ENCODE results near the gene CACNA1I.

Gene CACNA1I

DNA sequence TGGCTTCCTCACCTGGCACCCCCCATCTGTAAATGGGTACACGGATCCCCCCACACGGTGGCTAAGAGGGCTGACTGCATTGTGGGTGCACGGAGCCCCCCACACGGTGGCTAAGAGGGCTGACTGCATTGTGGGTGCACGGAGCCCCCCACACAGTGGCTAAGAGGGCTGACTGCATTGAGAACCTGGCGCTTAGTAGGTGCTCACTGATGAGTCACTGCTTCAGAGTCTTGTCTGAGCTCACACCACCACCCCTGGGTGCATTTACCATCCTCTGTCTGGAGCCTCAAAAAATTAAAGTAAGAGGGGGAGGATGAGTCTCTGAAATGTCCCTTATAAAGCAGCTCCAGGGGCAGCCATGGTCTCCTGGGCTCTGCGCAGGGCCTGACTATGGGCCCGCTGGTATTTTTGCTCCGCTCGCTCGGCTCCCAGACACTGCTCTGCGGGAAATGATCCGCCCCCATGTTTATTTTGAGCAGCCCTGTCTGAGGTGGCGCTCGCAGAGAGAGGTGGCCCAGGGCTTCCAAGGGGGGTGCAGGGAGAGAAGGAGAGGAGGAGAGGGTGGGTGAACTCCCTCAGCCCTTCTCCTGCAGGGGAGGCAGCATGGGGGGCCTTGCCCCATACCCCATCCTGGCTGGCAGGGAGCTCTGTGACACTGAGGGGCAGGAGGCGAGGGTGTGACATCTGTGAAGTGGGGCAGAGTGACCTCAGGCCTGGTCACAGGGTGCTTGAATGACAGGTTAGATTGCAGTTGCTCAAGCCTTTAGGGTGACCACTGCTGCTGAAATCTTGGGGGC is 82.6 kb downstream of the CACNA1I start:
- no peak for DNase-seq

DNA sequence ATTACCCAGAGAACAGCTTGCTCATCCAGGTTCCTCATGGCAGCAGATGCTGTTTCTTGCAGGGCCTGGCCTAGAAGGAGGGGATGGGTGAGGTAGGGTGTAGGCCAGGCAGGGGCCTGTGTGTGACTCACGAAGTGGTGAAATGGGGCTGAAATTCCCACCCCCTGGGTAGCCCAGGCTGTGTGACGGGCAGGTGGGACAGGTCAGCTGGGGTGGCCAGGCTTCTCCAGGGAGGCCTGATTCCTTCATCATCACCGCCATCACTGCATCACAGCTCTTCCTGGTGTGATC is 83.2 kb downstream of the CACNA1I start:
- DNase-seq: no peak

DNA sequence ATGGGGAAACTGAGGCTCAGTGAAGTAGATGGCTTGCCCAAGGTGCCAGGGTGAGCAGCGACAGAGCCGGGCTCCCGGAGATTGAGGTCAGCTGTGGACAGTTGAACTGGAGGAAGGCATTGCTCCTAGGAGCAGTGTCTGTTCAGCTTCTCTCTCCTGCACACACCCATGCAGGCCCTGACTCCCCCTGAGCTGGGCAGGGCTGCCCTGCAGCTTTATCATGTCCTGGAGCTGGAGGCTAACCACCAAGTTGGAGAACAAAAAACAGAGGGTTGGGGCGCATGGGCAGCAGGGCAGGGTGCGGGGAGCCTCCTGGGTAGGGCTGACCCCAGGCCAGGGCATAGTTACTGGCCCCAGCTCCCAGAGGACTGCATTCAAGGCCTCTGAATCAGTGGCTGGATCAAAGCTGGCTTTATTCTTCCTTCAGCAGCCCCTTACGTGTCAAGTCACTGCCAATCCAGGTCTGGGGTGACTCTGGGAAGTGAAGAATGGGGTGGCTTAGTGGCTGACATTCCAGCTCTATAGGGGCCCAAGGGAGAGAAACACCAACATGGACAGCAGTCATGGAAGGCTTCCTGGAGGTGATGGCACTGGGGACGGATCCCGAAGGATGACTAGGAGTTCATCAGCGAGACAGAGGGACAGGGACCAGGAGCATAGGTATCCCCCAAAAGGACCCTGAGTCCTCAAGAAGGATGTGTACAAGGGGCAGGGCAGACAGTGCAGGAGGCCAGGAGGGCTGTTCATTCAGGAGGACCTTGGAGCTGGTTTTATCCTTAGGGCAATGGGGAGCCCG is 83.8 kb downstream of the CACNA1I start:
- DNase-seq: no peak

DNA sequence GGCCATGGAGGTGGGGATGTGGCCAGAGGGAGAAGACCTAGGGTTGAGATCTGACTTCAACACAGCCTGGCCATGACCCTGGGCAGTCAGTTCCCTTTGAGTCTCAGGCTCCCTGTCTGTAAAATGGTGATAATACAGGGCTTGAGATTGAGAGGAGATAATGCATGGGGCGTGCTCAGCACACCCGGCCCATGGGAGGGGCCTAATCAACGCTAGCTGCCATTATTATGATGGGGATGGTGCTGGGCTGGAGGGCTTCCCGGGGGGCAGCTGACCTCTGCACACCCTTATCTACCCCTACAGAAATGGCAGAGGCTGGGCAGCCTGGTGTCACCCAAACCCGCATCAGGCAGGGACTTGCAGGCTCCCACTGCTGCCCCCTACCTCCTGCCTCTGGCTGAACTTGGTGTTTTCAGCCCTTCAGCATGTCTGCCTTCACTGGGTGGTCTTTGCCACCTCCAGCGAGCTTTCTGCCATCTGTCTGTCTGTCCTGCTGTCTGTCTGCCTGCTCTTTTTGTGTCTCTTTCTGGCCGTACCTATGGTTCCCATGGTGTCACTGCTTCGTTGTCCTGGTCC is 84.5 kb downstream of the CACNA1I start:
- DNase-seq: no peak

DNA sequence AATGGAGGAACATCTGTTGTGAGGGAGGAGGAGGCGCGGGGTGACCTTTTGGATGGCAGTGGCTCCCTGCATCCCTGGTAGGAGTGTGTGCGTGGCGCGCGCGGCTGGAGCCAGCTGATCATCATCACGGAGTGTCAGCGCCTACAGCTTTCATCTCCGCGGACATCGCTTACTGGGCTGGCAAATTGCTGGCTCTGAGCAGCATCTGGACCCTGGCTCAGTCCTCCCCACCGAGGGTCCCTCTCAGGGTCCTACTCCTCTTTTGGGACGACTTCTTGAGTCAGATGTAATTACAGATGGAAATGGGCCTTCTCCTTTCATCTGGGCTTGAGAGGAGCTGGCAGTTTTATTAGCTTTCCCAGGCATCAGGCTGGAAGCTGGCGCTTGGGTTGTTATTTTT is 85.3 kb downstream of the CACNA1I start:
- DNase-seq: no peak

DNA sequence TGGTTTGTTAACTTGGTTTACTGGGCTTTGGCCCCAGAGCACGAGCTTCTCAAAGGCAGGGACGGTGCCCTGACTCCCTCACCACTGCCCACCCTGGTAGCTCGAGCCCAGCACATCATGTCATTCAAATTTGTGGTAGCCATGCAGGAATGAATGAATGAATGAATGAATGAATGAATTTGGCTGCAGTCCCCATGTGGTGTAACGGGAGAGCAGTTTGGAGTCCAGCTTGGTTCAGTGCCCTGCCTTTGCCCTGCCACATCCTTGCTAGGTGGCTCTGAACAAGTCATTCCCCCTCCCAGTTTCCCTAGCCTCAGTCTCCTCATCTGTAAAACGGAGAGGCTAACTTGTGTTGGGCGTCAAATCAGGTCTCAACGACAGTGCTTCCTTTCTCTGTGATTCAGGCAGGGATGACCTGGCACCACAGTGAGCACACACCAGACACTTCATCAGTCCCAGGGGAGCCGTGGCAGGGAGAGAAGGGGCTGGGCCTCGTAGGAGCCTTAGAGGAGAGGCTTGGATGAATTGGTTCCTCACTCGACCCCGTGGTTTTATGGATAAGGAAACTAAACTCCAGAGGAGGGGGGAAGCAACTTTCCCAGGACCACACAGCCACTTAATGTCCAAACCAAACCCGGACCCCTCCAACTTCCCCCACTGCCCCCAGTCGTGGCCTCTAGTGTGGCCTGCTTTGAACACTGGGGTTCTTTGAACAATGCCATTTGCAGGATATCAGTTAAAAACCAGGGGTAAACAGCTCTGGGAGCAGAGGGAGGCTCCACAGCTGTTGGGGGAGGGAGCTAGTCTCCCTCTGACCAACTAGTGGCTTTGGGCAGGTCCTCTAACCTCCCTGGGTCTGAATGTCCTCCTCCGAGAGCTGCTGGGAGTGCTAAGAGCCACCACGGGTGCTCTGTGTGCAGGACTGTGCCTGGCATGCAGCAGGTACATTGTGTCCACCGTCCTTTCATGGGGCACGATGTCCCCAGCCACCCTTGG is 86.2 kb downstream of the CACNA1I start:
- no peak for DNase-seq

DNA sequence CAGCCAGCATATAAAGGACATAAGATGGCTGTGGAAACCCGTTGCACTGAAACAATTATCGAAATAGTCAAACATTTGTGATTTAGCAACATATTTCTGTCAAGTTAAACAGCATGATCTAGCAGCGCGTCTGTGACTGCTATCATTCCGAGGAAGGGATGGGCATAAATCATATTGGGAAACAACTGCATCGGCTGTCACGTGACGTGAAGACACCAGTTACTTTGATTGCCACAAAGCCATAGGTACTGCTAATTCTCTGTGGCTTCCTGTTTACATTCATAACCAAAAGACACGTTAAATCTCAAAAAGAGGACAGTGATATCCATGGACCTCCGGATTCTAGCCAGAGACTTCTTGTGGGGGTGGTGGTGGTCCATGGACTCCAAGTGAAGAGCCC is 87.8 kb downstream of the CACNA1I start:
- DNase-seq: no peak

DNA sequence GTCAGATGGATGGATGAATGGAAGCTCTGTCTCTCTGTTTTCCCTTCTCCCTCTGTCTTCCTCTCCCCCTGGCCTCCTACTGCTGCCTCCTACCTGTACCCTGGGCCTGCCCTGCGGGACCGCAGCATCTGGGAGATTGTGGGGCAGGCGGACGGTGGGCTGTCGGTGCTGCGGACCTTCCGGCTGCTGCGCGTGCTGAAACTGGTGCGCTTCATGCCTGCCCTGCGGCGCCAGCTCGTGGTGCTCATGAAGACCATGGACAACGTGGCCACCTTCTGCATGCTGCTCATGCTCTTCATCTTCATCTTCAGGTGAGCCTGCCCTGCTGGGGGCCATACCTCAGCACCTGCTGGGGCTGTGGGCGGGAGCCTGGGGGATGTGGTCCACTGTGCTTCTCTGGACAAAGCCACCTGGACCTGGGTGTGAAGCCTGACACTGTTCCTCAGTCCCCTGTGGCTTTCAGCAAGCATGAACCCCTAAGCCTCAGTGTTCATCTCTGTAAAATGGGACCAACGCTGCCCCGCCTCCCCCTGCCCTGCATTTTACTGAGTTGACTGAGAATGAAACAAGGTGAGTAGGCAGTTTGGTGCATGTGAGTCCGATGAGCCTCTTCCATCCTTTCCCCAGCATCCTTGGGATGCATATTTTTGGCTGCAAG is 88.4 kb downstream of the CACNA1I start:
- no peak for DNase-seq

DNA sequence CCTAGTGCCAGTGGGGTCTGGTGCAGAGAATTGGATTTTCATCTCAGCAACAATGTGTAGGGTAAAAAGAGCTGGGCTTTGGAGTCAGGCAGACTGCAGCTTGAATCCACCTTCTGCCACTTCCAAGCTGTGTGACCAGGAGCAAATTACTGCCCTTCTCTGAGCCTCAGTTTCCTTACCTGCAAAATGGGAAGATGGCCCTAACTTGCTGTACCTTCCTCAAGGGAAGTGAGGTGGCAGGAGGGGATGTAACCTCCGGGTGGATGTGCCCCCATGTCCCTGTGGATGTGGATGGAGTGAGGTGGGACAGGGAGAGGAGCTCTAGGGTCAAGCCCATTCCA is 90.9 kb downstream of the CACNA1I start:
- no peak for DNase-seq

DNA sequence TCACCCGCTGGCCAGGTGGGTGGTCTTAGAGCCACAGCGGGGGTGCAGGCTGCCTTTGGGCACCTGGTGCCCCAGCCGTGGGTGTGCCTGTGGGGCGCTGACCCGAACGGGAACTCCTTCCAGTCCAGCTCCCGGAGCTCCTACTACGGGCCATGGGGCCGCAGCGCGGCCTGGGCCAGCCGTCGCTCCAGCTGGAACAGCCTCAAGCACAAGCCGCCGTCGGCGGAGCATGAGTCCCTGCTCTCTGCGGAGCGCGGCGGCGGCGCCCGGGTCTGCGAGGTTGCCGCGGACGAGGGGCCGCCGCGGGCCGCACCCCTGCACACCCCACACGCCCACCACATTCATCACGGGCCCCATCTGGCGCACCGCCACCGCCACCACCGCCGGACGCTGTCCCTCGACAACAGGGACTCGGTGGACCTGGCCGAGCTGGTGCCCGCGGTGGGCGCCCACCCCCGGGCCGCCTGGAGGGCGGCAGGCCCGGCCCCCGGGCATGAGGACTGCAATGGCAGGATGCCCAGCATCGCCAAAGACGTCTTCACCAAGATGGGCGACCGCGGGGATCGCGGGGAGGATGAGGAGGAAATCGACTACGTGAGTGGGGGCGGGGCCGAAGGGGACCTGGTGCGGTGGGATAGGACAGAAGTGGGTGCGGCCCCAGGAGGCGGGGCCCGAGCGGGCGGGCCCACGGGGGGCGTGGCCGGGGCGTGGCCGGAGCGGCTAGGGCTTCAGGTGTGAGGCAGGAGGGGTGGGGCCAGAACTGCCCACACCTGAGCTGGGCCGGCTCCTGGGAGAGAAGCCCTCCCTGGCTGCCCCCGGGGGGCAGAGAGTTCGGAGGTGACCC is 91.5 kb downstream of the CACNA1I start:
- DNase-seq: no peak

DNA sequence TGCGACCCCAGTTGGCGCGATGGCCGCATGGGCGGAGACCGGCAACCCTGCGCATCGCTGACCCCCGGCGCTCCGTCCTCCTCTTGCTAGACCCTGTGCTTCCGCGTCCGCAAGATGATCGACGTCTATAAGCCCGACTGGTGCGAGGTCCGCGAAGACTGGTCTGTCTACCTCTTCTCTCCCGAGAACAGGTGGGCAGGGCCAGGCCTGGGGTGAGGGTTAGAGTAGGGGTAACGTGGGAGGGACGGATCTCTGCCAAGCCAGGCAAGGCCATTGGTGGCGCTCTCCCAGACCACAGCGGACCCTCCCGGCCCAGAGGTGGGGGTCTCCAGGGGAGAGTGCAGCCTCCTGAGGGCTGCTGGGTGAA is 92.1 kb downstream of the CACNA1I start:
- DNase-seq: no peak

DNA sequence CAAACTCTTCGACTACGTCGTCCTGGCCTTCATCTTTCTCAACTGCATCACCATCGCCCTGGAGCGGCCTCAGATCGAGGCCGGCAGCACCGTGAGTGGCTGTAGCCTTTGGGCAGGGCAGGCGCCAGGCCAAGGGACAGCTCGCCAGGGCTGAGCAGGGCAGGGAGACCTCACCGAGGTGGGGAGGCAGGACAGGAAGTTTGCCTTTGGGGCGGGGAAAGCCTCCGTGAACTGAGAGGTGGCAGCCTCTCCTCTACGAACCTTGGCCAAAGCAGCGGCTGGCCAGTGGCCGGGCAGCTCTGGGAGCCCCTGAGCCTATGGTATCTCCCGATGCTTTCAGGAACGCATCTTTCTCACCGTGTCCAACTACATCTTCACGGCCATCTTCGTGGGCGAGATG is 93.2 kb downstream of the CACNA1I start:
- no peak for DNase-seq

DNA sequence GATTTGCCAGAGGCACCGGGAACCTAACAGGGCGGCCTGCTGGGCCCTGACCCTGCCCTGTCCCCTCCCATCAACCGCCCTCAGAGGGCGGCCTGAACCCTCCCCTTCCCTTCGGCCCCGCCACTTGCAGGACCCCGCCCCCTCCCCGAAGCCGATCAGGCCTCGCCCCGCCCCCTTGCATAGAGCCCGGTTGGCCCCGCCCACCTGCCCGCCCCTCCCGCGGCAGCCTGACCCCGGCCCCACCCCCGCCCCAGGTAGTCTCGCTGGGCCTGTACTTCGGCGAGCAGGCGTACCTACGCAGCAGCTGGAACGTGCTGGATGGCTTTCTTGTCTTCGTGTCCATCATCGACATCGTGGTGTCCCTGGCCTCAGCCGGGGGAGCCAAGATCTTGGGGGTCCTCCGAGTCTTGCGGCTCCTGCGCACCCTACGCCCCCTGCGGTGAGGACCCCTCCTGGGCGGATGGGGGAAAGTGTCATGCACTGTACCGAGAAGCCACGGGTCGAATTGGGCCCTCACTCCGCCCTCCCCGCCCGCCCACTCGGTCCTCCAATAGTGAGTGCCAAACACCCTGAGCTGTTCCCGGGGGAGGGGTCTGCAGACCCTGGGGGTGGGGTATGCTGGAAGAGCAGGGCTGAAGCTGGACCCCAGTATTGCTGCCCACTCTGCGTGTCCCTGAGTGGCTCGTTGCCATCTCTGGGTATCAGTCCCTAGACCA is 94.1 kb downstream of the CACNA1I start:
- no peak for DNase-seq

DNA sequence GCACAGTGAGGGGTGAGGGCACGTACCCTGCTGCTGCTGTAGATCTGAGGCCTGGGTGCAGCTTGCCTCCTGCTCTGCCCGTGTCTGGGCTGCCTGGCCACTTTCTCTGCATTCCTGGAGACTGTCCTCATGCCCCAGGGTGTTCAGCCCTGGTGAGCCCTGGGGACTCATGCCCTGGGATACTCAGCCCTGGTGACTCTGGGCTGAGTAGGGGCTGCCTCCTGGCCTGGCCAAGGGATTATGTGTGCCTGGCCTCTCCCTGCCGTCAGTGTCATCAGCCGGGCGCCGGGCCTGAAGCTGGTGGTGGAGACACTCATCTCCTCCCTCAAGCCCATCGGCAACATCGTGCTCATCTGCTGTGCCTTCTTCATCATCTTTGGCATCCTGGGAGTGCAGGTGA is 94.7 kb downstream of the CACNA1I start:
- no peak for DNase-seq

DNA sequence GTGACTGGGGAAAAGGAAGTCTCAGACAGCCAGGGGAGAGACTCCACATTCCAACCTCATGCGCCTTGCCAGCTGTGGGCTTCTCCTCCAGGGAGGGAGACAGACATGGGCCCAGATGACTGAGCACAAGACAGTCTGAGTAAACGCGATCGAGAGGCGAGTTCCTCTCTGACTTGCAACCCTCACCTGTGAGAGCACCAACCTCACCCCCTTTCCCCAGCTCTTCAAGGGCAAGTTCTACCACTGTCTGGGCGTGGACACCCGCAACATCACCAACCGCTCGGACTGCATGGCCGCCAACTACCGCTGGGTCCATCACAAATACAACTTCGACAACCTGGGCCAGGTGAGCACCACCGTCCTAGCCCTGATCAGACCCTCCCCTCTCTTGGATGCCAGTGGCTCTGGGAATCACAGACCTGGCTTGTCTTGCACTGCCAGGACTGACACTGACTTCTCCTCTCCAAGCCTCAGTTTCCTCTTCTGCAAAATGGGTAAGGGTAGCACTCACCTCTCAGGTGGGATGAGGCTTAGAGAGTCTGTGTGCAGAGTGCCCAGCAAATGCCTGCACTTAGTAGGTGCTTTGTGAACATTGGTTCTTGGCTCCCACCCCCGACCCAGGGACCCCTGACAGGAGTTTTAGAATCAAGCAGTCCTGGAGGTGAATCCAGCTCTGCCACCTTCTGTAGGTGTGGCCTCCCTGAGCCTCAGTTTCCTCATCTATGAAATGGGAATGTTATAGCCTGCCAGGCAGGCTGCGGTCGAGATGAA is 95.3 kb downstream of the CACNA1I start:
- DNase-seq: no peak

DNA sequence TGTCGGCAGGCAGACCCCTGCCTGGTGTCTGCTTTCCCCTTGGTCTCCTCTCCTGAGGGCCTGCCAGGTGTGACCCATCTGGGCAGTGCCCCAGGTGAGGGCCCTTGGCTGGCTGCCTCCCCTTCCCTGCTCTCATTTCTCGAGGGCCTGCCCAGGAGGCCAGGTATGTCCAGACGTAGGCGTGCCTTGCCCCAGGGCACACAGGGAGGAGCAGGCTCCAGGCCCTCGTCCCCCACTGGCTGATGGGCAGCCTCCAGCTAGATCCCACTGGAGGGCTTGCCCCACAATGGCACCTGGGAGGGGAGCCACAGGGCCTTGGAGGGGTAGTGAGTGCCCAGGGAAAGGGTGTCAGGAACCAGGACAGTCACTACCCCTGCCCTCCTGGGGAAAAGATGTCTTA is 95.9 kb downstream of the CACNA1I start:
- no peak for DNase-seq

DNA sequence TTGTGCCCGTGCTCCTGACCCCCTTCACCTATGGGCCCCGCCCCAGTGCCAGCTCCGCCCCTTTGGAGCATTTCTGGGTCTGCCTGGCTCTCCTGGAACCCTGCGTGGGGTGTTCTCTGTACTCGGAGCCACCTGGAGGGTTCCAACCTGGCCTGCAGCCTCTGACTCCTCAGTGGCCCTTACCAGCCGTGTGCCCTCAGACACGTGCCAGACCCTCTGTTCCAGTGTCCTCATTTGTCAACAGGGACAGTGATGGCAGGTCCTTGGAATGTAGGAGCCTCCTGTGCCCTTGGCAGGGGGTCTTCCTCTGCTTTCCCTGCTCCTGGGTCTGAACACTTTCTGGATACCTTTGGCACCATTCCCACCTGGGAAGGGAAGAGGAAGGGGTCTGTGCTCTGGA is 96.4 kb downstream of the CACNA1I start:
- DNase-seq: no peak

DNA sequence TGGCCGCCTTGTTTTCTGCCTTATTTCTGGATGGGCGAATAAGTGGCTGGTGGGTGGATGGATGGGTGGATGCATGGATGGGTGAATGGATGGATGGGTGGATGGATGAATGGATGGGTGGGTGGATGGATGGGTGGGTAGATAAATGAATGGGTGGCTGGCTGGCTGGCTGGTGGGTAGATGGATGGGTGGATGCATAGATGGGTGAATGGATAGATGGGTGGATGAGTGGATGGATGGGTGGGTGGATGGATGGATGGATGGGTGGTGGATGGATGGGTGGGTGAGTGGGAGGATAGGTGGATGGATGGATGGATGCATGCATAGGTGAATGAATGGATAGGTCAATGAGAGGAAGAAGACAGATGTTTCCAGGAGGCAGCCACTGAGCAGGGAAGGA is 98.9 kb downstream of the CACNA1I start:
- DNase-seq: no peak

DNA sequence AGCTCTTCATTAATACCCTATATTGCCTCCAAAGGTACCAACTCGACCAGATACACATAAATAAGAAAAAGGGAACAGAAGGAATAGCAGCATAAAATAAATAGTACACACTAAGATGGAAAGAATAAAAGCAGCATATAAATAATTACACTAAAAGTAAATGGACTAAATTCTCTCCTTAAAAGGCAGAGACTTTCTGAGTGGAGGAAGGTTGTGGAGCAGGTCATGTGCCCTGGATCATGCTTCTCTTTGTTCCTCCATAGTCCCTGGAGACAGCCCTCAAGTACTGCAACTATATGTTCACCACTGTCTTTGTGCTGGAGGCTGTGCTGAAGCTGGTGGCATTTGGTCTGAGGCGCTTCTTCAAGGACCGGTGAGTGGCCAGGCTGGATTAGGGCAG is 101.4 kb downstream of the CACNA1I start:
- DNase-seq: no peak

DNA sequence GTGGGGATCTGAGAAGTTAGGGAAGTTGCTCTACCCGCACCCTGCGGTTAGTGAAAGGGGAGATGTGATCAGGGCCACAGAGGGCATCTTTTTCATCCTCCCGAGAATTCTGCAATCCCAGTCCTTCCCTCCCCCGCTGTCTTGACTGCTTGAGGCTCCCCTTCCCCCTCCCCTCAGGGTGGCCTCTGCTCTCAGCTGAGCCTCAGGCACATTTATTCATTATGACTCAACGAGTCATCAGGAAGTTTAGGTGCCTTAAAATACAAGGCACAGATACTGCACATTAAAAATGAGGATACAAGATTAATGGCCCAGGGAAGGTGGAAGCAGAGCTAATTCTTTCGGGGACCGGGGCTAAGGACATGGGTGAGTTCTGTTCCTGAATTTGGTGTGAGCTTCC is 104.0 kb downstream of the CACNA1I start:
- DNase-seq: no peak

Measured in GF-D8 (cell line).